A549 (cell line): ENCODE measurements around the gene PLXNB3.

Experiments
- CTCF ChIP-seq: fragments of >200 bp; sonication (Bioruptor Twin); formaldehyde crosslinking; IDR thresholded peaks from 3 replicates; pipeline ENCODE4 v1.5.1; 2016
- JUNB ChIP-seq: fragments of >200 bp; sonication (Bioruptor Twin); formaldehyde crosslinking; IDR thresholded peaks from 2 replicates; pipeline ENCODE4 v1.6.1; 2016
- RNF2 ChIP-seq: fragments of 200-600 bp; sonication (generic); IDR thresholded peaks from 2 replicates; pipeline ENCODE4 v1.6.1; 2016; ENCODE audit warnings: low read depth, mild to moderate bottlenecking, antibody characterized with exemption, moderate library complexity, borderline replicate concordance

DNA sequence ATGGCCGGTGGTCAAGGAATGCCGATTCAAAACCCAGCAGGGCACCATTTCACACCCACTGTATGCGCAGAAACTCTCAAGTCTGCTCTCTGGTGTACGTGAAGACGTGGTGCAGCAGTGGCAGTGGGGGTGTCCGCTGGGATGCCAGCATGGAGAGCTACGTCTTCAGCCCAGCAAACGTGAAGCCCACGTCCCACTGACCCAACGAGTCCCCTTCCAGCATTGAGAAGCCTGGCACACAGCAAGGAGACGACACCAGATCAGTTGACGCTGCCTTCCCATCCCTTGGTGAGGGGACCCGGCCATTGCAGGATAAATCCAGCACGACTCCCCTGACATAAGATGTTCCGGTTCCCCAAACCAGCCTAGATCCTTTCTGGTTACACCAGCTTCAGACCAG lies 2.2 kb upstream of the PLXNB3 start:
- TF ChIP-seq CTCF (no peak), RNF2 (no peak), JUNB (no peak)
